BJ (cell line): ENCODE results near the gene PER1. TPM values are rescaled to one million over a fixed set of nuclear protein-coding genes. Genes with fewer than 3 reads are reported as not detected.

Source experiments
- CTCF ChIA-PET: fragments of 350-600 bp; formaldehyde crosslinking; extraction: SDS; loops from one replicate; lab custom pipeline; 2021; ENCODE audit warnings: antibody characterized with exemption, inconsistent platforms; lab: Yijun Ruan, JAX
- POLR2A ChIA-PET: fragments of 300-600 bp; sonication (Branson Sonifier 250); formaldehyde crosslinking; extraction: SDS; loops from one replicate; lab custom pipeline; 2021; ENCODE audit warnings: antibody characterized with exemption; lab: Charles Lee
- DNase-seq: peaks from one replicate; pipeline ENCODE4 v3.0.0-alpha.2; 2011; ENCODE audit warnings: low read depth
- H3K27me3 ChIP-seq: 2 replicates; pipeline ENCODE4 v1.6.0; 2011; ENCODE audit warnings: low read length; ENCODE audit not compliant: control insufficient read depth, insufficient read depth
- H3K36me3 ChIP-seq: 2 replicates; pipeline ENCODE4 v1.5.1; 2011; ENCODE audit warnings: low read length; ENCODE audit not compliant: control insufficient read depth, insufficient read depth
- H3K4me3 ChIP-seq: 2 replicates; pipeline ENCODE4 v1.5.1; 2011; ENCODE audit warnings: low read depth, mild to moderate bottlenecking, control low read depth, low read length
- polyA plus RNA-seq: library from polyadenylated mRNA; depleted of rRNA; stranded (reverse); fragments of >200 nt; gene quantifications from 2 replicates; pipeline ENCODE4 v1.2.3, GENCODE V29; 2011; rRNA removed
- TF ChIP-seq, protein P1 (sequence below): IDR thresholded peaks from 2 replicates; pipeline ENCODE4 v1.5.1; 2011; ENCODE audit warnings: low read depth, mild to moderate bottlenecking, control low read depth, inconsistent platforms, low read length, moderate library complexity; ENCODE audit not compliant: insufficient read depth

The PER1 gene
- polyA plus RNA-seq, 1 experiment, result 7.7 TPM

DNA sequence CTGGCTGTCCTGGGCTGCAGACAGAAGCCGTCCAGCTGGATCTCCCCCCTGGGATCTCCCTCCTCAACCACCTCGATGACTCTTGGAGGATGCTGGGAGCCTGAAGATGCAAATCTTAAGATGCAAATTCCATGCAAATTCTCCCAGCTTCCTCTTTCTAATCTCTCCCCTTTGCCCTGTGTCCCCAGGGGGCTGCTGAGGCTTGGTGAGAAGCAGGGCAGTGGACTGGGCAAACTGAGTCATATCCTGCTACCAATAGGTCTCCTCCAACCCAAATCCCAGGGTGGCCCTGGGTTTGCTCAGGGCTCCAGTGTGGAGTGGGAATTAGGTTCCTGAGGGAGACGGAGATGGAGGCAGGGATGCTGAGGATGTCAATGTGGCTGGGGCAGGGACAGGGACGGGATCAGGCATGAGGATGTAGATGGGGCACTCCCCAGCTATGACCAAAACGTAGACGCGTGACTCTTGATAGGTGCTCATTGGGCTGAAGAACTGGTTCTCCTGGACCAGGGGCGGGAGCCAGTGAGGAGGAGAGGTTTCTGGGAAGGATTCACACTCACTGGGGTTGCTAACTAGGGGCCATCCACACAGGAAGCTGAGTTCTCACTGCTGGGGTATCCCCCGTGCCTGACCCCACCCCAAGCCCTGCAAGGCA is 61.0 kb downstream of the PER1 start:
- Histone ChIP-seq H3K4me3 (no peak overlapping the region), H3K36me3 (no peaks in the 10 kb centered on the region), H3K27me3 (peaks cover 25% of the 10 kb centered on the region)
- DNase-seq, result no peak
- TF ChIP-seq, protein P1, sequence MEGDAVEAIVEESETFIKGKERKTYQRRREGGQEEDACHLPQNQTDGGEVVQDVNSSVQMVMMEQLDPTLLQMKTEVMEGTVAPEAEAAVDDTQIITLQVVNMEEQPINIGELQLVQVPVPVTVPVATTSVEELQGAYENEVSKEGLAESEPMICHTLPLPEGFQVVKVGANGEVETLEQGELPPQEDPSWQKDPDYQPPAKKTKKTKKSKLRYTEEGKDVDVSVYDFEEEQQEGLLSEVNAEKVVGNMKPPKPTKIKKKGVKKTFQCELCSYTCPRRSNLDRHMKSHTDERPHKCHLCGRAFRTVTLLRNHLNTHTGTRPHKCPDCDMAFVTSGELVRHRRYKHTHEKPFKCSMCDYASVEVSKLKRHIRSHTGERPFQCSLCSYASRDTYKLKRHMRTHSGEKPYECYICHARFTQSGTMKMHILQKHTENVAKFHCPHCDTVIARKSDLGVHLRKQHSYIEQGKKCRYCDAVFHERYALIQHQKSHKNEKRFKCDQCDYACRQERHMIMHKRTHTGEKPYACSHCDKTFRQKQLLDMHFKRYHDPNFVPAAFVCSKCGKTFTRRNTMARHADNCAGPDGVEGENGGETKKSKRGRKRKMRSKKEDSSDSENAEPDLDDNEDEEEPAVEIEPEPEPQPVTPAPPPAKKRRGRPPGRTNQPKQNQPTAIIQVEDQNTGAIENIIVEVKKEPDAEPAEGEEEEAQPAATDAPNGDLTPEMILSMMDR, result no peak
- ChIA-PET CTCF (interaction anchor here (0.6 to 10.0 kb wide), 9 partner anchors 9 to 31 kb away, joined by 3 to 183 read pairs (median 5); partner anchors contain the start of gene ALOXE3), POLR2A (no interaction called here)

Other genes starting within 250 kb of the PER1 start
- 2.2 and 2.9 TPM in 2 replicates for gene RNF227, start 236.1 kb downstream of the PER1 start, polyA plus RNA-seq
- gene KCNAB3, start 222.5 kb downstream of the PER1 start, polyA plus RNA-seq, result 1.9 TPM in 2 replicates
- gene TRAPPC1, start 220.5 kb downstream of the PER1 start, polyA plus RNA-seq, result 204 and 264 TPM in 2 replicates
- 19.4 and 26.8 TPM in 2 replicates for gene CNTROB, start 220.2 kb downstream of the PER1 start, polyA plus RNA-seq
- 0.01 TPM in 1 of 2 replicates, not detected in the other for gene GUCY2D, start 149.8 kb downstream of the PER1 start, polyA plus RNA-seq
- not detected in 2 replicates for gene ALOX15B, start 113.3 kb downstream of the PER1 start, polyA plus RNA-seq
- gene ALOX12B, start 64.7 kb downstream of the PER1 start, polyA plus RNA-seq, result not detected in 2 replicates
- 0.04 and 0.10 TPM in 2 replicates for gene ALOXE3, start 33.9 kb downstream of the PER1 start, polyA plus RNA-seq
- gene HES7, start 28.3 kb downstream of the PER1 start, polyA plus RNA-seq, result not detected in 2 replicates
- 20.1 and 22.8 TPM in 2 replicates for gene VAMP2, start 10.5 kb upstream of the PER1 start, polyA plus RNA-seq
- gene TMEM107, start 24.0 kb upstream of the PER1 start, polyA plus RNA-seq, result 13.6 and 14.5 TPM in 2 replicates
- gene BORCS6, start 37.8 kb upstream of the PER1 start, polyA plus RNA-seq, result 3.0 and 4.5 TPM in 2 replicates
- 13.4 and 26.1 TPM in 2 replicates for gene AURKB, start 58.2 kb upstream of the PER1 start, polyA plus RNA-seq
- 5.4 and 9.2 TPM in 2 replicates for gene CTC1, start 95.7 kb upstream of the PER1 start, polyA plus RNA-seq
- 12.2 and 15.6 TPM in 2 replicates for gene PFAS, start 96.9 kb upstream of the PER1 start, polyA plus RNA-seq
- gene RANGRF, start 136.3 kb upstream of the PER1 start, polyA plus RNA-seq, result 35.5 and 50.7 TPM in 2 replicates
- 1.8 and 2.6 TPM in 2 replicates for gene SLC25A35, start 143.0 kb upstream of the PER1 start, polyA plus RNA-seq
- not detected in 2 replicates for gene ARHGEF15, start 157.8 kb upstream of the PER1 start, polyA plus RNA-seq
- gene ODF4, start 187.4 kb upstream of the PER1 start, polyA plus RNA-seq, result not detected in 2 replicates
- gene RPL26, start 230.8 kb upstream of the PER1 start, polyA plus RNA-seq, result 2,021 and 3,734 TPM in 2 replicates
- gene RNF222, start 245.4 kb upstream of the PER1 start, polyA plus RNA-seq, result not detected in 2 replicates